Subcutaneous adipose tissue (tissue), 4 donors: Measurements from ENCODE around the gene COL8A2. TPM values are rescaled to one million over a fixed set of nuclear protein-coding genes. Genes with fewer than 3 reads are reported as not detected.

Source experiments
- total RNA-seq, 4 donors: library from RNA; depleted of rRNA; stranded (reverse); fragments of >200 nt; gene quantifications; one replicate each; pipeline ENCODE4 v1.1.0, GENCODE V29; 2016
- TF ChIP-seq, protein P1 (sequence below): fragments of 450-650 bp; IDR thresholded peaks from one replicate; pipeline ENCODE4 v1.5.1; 2016; ENCODE audit warnings: low read depth, mild to moderate bottlenecking, control low read depth, antibody characterized with exemption, moderate library complexity

The COL8A2 gene
- total RNA-seq, 4 donors from 2014 or later = 1.1 to 5.9 (median 3.3) TPM

GRCh38 chr1:36166938-36167905 is 42.2 kb upstream of the COL8A2 start:
- TF ChIP-seq, protein P1, sequence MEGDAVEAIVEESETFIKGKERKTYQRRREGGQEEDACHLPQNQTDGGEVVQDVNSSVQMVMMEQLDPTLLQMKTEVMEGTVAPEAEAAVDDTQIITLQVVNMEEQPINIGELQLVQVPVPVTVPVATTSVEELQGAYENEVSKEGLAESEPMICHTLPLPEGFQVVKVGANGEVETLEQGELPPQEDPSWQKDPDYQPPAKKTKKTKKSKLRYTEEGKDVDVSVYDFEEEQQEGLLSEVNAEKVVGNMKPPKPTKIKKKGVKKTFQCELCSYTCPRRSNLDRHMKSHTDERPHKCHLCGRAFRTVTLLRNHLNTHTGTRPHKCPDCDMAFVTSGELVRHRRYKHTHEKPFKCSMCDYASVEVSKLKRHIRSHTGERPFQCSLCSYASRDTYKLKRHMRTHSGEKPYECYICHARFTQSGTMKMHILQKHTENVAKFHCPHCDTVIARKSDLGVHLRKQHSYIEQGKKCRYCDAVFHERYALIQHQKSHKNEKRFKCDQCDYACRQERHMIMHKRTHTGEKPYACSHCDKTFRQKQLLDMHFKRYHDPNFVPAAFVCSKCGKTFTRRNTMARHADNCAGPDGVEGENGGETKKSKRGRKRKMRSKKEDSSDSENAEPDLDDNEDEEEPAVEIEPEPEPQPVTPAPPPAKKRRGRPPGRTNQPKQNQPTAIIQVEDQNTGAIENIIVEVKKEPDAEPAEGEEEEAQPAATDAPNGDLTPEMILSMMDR = no peak

- TF ChIP-seq, protein P1 = no peak
Observed at GRCh38 chr1:36166136-36166535, 41.1 kb upstream of the COL8A2 start.

GRCh38 chr1:36165145-36165544 is 40.1 kb upstream of the COL8A2 start:
- TF ChIP-seq, protein P1 = no peak

DNA sequence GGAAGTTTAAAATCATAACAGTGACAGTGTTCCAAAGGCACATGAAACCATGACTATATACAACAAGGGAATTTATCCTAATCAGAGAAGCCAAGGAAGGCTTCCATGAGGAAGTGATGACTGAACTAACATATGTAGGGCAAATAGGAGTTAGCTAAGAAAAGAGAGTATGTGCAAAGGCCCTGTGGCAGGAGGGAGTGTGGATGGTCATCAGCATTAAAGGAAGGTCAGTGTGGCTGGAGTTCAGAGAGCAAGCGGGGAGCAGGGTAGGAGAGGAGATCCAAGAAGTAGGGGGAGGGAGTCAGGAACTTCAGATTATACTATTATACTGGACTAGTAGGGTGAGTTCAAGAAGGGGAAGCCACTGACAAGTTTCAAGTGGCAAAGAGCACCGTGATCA is 39.3 kb upstream of the COL8A2 start:
- TF ChIP-seq, protein P1 = no peak

GRCh38 chr1:36163426-36163825 is 38.4 kb upstream of the COL8A2 start:
- TF ChIP-seq, protein P1 = no peak

DNA sequence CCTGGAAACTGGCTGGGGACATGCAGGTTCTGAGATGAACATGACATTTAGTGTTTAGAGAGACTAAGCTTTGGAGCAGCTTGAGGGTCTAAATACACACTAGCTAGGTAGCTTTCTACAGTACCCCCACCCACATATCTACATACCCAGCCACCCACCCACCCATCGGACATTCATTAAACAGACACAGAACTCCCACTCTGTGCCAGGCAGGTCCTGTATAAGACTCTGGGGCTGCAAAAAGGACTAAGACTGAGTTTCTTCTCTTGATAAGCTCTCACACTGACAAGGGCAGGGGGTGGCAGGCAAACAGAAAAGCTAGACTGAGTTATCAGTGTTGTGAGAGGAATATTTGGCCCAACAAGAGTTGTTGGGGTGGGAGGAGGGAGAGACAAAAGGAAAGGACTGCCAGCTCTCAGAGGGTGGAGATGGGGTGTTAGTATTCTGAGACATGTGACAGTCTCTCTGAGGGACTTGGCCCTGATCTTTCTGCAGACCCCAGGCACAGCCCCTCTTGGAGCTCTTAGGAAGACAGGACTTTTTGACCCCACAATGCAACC is 37.7 kb upstream of the COL8A2 start:
- TF ChIP-seq, protein P1 = no peak
